IPS DF 19.7 (cell line): ENCODE data around the gene CPPED1.
"Not testable (repeated sequence)": the region's sequence is repeated elsewhere in the genome, so short reads cannot be mapped to it uniquely, and the experiment has no call there.

Experiments used
- DNase-seq: peaks from one replicate; pipeline ENCODE4 v3.0.0-alpha.2; 2013; ENCODE audit warnings: low read depth, low spot score

CPPED1 gene

GRCh38 chr16:12802048-12802447, 1.6 kb downstream of the CPPED1 start:
- no peak for DNase-seq

- no peak for DNase-seq
These were observed 2.1 kb downstream of the CPPED1 start for GRCh38 chr16:12801511-12802042.

- no peak for DNase-seq
These were observed 2.9 kb downstream of the CPPED1 start for GRCh38 chr16:12800817-12801216.

DNA sequence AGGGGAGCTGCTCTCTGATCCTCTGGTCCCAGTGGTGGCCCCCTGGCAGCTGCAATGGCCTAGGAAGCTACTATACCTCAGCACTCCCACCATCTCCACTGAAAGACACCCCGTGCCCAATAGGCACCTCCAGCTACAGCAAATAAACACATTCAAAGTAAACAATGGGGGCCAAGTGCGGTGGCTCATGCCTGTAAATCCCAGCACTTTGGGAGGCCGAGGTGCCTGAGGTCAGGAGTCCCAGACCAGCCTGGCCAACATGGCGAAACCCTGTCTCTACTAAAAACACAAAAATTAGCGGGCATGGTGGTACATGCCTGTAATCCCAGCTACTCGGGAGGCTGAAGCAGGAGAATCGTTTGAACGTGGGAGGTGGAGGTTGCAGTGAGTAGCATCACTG, 3.7 kb downstream of the CPPED1 start:
- DNase-seq: not testable (repeated sequence)

GRCh38 chr16:12798846-12799245, 4.8 kb downstream of the CPPED1 start:
- no peak for DNase-seq

DNA sequence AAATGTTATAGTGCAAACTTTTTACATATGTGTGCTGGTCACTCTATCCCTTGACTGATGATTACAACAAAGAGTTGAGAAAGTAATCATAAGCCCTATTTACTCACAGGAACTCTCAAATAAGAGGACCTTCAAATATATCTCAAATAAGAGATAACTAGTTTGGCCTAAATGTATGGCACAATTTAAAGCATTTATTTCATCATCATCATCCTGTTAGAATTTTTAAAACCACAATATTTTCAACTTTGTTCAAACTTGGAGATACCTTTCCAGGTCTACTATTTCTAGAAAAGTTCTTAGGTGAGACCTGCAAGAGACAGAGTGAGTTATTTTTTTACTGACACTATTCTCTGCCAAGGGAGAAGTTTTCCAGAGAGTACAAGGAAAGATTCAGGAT, 5.5 kb downstream of the CPPED1 start:
- no peak for DNase-seq

DNA sequence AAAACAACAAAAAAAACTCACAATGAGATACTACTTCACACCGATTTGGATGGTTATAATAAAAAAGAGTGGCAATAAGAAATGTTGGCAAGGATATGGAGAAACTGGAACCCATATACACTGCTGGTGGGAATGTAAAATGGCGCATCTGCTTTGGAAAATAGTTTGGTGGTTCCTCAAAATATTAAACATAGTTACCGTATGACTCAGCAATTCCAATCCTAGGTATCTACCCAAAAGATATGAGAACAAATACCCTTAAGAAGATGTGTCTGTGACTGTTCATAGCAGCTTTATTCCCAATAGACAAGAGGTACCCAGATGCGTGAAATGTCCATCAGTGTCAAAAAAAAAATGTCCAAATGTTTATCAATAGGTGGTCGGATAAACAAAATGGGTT, 7.2 kb downstream of the CPPED1 start:
- no peak for DNase-seq

DNA sequence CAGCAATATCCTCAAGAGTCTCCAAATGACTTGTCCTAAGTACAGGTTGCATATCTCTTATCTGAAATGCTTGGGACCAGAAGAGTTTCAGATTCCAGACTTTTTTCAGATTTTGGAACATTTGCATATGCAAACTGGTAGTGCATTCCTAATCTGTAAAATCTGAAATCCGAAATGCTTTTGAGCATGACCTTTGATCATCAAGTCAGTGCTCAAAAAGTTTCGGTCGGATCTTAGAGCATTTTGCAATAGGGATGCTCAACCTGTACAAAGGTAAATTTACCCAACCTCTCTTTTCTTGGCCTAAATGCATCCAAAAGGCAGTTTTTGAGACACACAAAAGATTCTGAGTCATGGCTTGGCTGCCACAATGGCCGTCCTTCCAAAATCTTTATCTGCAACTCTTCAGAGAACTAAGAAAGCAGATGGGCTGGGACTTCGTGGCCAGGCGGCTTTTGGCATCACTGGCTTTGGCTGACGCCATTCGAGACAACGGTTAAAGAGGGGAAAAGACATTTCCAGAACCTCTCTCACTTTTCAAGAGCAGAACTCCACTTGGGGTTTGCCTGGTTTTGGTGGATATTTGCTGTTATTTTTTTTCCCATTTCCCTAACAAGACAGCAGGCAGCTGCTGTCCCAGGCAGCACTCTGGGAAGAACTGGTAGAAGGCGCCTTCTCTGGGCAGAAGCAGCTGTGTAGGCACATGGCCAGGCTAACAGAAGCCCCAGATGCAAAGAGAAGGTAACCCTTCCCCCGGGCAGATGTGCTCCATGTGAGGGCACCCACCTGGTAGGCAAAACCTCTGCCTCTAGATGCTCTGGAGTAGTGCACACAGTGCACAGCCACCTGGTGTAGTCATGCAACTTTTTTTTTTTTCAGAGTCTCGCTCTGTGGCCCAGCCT, 8.9 kb downstream of the CPPED1 start:
- no peak for DNase-seq

- no peak for DNase-seq
These were observed 9.8 kb downstream of the CPPED1 start for GRCh38 chr16:12793865-12794240.

GRCh38 chr16:12793120-12793864, 10.4 kb downstream of the CPPED1 start:
- peak; percentile 17 for DNase-seq

DNA sequence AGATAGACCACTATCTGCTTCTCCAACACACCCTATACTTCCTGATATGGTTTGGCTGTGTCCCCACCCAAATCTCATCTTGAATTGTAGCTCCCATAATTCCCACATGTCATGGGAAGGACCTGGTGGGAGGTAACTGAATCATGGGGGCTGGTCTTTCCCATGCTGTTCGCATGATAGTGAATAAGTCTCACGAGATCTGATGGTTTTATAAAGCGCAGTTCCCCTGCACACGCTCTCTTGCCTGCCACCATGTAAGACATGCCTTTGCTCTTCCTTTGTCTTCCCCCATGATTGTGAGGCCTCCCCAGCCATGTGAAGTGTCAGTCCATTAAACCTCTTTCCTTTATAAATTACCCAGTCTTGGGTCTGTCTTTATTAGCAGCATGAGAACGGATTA, 11.2 kb downstream of the CPPED1 start:
- DNase-seq: not testable (repeated sequence)

GRCh38 chr16:12791340-12791739, 12.3 kb downstream of the CPPED1 start:
- DNase-seq: no peak

- DNase-seq: no peak
These were observed 14.9 kb downstream of the CPPED1 start for GRCh38 chr16:12788758-12789157.

DNA sequence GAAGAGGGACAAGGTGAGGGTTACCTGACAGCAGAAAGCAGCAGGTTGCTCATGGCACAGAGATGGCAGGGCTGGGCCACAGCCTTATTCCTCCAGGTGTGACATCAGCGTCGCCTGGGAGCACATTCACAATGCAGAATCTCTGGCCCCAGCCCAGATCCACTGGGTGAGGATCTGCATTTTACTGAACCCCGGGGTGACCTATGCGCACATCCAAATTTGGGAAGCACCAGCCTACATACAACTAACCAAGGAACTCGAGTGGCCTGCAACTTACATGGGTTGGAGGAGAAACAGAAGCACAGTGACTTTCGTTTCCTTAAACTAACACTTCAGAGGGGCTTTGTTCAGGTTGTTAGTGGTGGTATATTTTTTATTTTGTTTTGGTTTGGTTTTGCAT, 17.6 kb downstream of the CPPED1 start:
- no peak for DNase-seq

DNA sequence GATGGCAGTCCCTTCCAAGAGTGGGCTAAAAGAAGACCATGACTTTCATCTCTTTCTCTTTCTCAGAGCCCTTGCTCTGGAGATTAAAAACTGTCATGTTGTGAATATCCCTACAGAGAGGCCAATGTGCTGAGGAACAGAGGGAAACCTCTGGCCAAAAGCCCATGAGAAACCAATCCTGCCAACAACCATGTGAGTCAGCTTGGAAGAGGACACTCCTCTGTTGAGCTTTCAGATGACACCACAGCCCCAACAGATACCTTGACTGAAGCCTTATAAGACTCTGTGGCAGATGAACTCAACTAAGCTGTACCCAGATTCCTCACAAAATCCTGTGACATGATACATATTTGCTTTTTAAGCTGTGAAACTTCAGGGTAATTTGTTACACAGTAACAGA, 19.6 kb downstream of the CPPED1 start:
- DNase-seq: no peak

GRCh38 chr16:12781777-12782176, 21.9 kb downstream of the CPPED1 start:
- no peak for DNase-seq

- DNase-seq: no peak
These were observed 23.2 kb downstream of the CPPED1 start for GRCh38 chr16:12780467-12780866.

- DNase-seq: no peak
These were observed 25.0 kb downstream of the CPPED1 start for GRCh38 chr16:12778726-12779125.

DNA sequence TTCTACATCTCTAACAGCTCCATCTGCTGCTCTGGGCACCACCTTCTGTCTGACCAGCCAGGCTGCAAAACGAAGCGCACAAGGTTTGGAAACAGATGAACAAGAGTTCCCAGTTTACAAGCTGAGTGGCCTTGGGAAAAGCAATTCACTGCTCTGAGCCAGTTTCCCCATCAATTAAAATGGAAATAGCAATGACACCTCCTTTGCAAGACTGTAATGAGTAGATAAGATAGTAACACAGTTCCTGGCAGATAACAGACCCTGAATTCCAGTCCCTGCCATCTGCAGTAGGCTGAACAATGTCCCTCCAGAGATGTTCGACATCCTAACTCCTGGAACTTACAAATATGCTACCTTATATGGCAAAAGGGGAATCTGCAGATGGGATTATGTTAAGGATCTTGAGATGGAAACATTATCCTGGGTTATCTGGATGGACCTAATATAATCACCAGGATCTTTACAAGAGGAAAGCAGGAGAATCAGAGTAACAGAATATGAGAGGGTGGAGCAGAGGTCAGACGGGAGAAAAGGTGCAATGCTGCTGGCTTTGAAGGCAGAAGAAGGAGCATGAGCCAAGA, 27.9 kb downstream of the CPPED1 start:
- no peak for DNase-seq

DNA sequence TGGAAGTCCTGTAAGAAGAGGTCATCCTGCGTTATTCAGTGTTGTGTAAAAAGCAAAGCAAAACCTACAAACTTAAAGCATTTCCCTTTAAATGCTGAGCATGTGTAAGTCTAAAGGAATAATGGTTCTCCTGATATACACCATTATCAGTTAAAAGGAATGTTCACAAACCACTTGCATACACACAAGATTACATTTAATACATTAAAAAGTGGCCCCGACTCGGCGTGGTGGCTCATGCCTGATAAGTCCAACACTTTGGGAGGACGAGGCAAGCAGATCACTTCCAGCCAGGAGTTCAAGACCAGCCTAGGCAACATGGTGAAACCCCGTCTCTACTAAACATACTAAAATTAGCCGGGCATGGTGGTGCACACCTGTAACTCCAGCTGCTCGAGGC, 30.5 kb downstream of the CPPED1 start:
- DNase-seq: no peak

GRCh38 chr16:12771341-12771798, 32.3 kb downstream of the CPPED1 start:
- DNase-seq: no peak

DNA sequence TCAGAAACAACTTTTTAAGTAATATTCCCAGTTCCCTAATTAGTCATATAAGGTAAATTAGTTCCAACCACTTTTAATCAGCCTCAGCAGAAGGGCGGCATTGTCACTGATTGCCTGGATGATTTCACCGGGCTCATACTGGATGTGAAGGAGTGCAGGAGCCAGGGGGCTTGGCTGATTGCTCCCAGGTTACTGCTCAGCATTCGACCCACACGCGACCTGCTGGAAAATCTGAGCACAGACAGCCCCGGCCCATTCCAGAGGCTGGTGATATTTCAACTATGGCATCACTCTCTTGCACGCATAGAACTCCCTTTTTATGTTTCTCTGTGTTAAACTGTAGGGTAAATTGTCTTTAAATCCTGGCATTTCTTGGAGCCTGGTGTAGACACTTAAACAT, 34.2 kb downstream of the CPPED1 start:
- no peak for DNase-seq
